Hematopoietic multipotent progenitor cell treated with erythropoietin and hydrocortisone succinate and interleukin-3 and kit ligand, for 8 days (in vitro differentiated cells): ENCODE measurements around the gene DPH7.
"Not testable (repeated sequence)": the region's sequence is repeated elsewhere in the genome, so short reads cannot be mapped to it uniquely, and the experiment has no call there.

Experiments used
- DNase-seq: peaks from one replicate; pipeline ENCODE4 v3.0.0-alpha.2; 2015

DPH7 gene

DNA sequence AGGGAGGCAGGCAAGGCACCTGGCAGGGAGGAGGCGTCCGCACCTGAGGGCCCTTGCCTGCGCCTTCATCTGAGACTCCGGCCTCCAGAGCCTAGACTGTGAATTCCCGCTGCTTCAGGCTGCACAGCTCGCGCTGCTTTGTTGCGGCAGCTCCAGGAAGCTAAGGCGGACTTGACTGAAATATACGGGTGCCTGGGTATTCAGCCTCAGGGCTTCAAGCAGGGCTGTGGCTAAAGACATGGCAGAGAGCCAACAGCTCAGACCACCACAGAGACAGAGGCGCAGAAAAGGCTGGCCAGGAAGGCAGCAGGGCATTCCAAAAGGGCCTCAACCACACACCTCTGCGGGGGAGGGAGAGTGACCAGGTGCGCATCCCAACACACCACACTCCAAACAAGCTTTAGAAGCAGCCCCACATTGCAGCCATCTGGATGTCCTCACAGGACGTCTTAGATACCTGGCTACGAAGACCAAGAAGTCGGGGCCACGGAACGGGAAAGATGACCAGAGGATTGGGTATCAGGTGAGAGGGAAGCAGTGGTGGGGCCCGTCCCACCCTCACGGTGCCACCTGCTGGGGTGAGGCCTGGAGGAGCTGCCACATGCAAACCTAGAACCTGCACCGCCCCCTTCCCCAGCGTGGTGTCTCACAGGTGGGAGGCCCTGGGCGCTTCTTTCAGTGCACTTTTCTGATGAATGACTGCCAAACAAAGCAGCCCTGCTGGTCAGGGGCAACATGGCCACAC is 1.7 kb upstream of the DPH7 start:
- DNase-seq: no peak

DNA sequence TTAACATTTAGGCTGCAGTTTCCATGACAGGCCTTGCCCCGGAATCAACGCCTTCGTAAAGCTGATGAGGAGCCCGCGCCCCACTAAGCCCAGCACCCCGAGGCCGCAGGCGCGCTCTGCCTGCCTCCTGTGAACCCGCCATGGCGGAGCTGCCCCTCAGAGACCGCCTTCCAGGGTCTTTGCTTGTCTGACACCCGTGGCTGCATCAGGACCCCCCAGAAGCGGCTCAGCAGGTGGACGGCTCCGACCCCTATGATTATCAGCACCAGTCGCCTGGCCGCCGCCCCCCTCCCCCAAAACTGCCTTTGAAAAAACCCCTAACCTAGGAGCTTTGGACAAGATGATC is 507 bp upstream of the DPH7 start:
- no peak for DNase-seq

DNA sequence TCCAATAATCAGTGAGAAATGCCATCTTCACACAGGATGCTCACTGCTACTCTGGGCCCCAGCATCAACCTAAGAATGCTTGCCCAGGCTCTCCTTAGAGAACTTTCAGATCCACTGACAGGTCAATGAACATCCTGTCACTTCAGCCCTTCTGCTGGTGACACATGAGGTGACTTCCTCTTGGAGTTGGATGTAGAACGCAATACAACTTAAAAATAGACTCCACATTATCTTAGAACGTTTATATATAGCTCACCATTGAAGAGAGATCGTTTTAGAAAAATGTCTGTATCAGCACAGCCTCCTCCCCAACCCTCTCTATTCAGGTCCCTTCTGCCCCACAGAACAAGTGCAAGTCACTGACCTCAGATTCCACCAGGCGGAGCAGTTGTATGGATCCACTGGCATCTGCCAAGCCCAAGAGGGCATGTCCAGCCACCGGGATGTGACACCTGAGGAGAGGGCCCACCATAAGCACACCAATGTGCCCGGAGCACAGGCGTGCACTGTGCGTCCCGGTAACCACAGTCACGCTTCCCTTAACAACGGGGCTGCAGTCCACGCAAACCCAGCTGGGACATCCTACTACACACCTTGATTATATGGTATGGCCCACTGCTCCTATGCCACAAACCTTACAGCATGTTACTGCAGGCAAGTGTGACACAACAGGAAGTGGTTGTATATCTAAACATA is 2.9 kb downstream of the DPH7 start:
- DNase-seq: no peak

DNA sequence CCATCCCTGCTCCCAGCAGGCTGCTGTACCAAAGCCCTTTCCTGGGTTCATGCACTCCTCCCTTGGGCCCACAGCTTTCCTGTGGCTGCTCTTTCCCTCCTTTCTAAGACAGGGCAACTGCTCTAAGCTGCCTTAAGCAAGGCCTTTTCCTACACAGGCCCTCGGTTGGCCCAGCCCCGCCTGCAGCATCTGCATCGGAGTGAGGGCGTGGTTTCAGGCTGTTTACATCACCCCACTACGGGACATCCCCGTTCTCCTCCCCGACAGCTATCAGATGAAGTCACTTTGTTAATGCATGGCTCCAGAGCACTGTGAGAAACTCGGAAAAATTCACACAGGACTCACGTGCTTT is 3.4 kb downstream of the DPH7 start:
- peak; percentile 61 for DNase-seq

DNA sequence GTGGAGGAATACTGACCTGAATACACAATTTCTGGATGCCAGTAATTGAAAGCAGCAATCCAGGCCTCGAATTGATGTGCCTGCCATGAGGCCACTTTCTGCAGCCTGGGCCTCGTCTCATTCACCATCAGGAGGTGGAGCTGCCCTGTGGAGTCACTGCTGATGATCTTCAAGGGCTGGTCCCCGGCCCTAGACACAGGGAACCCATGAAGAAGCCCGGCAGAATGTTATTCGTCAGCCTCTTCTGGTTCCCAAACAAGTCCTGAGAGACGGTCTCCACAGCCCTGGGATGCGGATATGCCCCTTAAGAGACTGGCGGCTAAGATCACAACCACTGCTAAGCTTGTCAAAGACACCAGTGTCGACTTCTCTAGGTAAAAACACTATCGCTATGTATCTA is 4.5 kb downstream of the DPH7 start:
- no peak for DNase-seq

DNA sequence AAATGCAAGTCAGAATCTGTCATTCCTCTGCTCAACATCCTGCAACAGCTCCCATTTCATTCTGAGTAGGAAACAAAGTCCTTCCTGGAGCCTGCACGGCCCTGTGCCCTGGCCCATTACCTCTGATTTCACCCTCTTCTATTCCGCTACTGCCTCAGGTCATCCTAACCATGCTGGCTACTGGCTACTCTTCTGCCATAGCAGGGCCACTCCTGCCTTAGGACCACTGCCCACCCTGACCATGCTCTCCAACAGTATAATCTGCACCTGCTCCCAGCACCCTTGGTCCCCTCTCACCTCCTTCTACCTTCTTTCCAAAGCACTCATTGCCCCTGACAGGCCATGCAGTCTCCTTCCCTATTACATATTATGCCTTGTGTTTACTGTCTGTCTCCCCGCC is 8.2 kb downstream of the DPH7 start:
- DNase-seq: no peak

DNA sequence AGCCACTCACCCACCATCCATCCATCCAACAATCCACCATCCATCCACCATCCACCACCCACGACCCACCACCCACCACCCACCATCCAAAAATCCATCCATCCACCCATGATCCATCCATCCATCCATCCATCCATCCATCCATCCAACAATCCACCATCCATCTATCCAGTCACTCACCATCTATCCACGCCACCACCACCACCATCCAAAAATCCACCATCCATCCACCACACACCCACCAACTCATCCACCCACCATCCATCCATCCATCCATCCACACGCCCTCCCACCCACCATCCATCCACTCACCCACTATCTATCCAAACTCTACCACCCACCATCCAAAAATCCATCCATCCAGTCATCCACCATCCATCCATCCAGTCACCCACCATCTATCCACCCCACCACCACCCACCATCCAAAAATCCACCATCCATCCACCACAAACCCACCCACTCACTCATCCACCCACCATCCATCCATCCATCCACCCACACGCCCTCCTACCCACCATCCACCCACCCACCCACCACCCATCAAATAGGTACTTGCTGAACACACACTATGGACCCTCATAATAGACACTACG is 9.0 kb downstream of the DPH7 start:
- DNase-seq: no peak

DNA sequence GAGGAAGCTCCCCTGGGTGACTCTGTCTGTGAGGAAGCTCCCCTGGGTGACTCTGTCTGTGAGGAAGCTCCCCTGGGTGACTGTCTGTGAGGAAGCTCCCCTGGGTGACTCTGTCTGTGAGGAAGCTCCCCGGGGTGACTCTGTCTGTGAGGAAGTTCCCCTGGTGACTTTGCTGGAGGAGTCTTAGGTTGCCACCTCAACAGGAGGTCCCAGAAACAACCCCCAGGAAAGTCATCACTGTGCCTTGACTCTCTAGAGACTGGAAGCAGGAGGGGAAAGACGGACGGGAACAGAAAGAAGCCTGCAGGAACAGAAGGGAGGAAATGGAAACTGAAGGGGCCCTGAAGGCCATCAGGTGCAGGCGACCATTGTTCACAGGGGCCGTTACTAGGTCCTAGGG is 10.3 kb downstream of the DPH7 start:
- not testable (repeated sequence) for DNase-seq

DNA sequence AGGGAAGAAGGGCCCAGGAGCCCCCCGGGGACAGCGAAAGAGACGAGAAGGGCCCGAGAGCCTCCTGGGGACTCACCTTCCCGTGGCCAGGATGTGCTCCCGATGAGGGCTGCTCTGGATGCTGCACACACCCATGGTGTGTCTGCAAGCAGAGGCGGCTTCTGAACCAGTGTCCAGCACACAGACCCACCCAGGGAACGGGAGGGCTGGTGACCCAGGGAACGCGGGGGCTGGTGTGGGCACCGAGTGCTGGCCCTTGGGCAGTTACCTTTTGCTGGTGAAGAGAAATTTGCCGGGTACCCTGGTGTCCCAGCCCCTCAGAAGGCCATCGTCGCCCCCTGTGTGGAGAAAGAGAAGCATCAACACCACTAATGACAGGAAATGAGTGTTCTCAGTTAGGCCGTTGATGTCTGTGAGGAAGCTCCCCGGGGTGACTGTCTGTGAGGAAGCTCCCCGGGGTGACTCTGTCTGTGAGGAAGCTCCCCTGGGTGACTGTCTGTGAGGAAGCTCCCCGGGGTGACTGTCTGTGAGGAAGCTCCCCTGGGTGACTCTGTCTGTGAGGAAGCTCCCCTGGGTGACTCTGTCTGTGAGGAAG is 13.8 kb downstream of the DPH7 start:
- DNase-seq: no peak

DNA sequence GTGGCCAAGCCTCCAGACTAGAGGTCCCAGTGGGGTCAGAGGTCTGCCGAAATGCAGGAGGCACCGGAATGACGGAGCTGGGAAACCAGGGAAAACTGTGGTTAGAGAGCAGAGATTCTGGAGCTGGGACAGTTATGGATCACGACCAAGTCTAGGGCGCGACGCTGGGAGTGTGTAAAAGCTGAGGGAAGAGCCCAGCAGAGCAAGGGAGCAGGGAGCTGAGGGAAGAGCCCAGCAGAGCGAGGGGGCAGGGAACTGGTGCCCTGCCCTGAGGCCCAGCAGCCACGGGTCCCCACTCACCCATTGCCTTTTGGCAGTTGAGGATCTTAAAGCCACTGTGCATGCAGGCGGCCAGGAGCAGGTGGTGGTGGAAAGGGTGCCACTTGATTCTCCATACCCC is 14.6 kb downstream of the DPH7 start:
- no peak for DNase-seq

DNA sequence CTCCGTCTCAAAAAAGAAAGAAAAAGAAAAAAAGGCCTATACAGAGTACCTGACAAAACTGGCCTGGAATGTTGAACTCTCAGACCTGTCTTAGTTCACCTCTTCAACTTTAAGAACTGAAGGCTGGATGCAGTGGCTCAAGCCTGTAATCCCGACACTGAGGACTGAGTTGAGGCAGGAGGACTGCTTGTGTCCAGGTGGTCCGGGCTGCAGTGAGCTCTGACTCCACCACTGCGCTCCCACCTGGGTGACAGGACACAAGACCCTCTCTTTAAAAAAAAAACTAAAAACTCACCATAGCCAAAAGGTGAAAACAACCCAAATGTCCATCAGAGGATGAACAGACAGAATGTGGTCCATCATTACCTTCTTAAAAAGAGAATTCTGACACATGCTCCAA is 20.6 kb downstream of the DPH7 start:
- no peak for DNase-seq

DNA sequence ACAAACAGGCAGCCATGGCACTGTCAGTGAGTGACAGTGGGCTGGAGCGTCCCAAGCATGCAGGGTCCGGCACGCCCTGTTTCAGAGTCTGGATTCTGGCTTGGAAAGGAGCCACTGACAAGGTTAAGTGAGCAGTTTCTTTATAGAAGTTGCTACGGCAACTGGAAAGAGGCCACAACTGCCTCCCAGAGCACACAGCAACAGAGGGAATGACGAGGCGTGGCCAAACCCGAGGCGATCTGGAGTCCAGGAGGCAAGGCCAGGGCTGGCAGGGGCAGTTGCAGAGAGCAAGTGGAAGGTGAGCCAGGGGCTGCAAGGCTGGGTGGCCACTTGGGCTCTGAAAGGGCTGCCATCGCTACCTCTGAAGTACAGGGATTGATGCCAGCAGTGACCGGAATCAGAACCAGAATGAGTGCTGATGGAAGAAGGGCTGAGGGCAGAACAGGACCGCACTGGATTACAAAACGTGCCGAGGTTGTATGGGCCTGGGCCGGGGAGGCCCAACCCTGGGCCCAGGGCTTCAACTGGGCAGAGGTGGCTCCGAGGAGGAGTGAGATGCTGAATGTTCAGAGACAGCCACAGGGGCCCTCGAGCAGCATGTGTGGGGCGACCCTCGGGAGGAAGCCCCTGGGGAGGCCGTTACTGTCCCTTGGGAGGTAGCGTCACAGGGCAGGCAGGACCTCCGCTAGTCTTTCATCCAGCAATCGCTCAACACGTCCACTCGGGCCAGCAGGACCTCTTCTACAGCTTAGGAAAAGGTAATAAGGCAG is 22.5 kb downstream of the DPH7 start:
- DNase-seq: no peak

DNA sequence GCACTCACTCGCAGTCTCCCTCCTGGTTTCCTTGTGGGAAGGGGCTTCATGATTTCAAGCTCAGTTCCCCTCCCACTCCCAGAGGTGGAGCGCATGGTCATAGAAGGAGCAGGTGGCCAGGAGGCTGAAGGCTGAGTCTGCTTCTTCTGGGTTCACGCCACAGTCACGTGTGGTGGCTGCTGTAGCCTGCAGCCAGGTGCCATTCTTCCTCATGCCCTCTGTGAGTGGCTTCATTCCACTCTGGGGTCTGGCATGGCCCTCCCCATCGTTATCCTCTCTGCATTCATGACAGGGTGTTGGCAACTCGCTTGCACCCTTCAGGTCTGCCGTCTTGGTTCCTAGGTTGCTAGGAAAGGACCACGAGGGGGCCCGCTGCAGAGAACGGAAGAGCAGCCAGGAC is 23.5 kb downstream of the DPH7 start:
- no peak for DNase-seq

DNA sequence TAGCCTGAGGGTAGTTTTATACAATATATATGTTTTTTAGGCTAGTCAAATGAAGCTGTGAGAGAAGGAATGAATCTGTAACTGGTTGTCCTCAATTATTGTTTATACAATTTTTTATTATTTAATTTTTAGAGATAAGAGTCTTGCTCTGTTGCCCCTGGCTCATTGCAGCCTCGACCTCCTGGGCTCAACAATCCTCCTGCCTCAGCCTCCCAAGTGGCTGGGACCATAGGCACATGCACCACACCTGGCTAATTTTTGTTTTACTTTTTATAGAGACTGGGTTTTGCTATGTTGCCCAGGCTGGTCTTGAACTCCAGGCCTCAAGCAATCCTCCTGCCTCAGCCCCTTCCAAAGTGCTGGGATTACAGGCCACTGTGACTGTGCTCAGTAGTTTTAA is 24.4 kb downstream of the DPH7 start:
- no peak for DNase-seq

DNA sequence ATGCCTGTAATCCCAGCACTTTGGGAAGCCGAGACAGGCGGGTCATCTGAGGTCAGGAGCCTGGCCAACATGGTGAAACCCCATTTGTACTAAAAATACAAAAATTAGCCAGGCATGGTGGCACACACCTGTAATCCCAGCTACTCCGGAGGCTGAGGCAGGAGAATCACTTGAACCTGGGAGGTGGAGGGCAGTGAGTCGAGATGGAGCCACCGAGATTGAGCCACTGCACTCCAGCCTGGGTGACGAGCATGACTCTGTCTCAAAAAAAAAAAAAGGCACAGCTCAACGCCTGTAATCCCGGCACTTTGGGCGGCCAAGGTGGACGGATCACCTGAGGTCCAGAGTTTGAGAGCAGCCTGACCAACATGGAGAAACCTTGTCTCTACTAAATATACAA is 25.1 kb downstream of the DPH7 start:
- DNase-seq: not testable (repeated sequence)

DNA sequence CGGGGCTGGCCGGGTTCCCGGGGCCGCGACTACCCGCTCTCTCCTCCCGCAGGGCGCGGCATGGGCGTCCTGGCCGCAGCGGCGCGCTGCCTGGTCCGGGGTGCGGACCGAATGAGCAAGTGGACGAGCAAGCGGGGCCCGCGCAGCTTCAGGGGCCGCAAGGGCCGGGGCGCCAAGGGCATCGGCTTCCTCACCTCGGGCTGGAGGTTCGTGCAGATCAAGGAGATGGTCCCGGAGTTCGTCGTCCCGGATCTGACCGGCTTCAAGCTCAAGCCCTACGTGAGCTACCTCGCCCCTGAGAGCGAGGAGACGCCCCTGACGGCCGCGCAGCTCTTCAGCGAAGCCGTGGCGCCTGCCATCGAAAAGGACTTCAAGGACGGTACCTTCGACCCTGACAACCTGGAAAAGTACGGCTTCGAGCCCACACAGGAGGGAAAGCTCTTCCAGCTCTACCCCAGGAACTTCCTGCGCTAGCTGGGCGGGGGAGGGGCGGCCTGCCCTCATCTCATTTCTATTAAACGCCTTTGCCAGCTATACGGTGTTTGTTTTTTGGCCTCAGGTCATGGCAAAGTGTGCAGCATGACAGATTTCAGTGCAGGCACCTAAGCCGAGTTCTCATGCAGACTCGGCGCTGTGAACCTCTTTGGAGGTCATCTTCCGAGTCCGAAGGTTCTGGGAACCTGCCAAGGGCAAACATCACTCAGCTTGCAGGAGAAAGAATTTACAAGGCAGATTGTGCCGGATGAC is 26.5 kb downstream of the DPH7 start:
- DNase-seq: peak; percentile 53

DNA sequence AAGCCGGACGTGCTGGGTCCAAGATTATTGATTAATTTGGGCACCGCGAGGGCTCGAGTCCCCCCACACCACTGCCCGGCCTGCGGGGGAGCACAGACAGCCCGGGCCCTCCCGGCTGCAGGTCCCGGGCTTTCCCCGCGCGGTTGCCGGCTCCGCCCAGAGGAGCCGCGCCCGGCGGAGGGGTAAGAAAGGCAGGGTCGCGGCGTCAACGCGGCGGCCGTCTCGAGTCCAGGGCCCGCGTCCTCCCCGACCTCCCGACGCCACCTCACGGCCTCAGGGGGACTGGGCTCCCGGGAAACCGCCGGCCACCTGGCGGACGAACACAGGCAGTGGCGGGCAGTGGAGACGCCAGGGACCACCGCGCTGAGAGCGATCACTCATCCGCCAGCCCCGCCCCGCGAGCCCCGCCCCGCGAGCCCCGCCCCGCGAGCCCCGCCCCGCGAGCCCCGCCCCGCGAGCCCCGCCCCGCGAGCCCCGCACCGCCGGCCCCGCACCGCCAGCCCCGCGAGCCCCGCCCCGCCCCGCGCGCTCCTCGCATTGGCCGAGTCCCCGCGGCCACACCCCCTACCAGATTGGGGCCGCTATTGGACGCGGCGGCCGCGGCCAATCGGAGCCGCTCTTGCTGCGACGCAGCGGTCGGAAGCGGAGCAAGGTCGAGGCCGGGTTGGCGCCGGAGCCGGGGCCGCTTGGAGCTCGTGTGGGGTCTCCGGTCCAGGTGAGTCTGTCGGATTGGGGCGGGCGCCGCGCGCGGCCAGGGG is 27.3 kb downstream of the DPH7 start, which contains the start of gene MRPL41:
TSS of gene MRPL41 (plus strand) at position 616 of the 758 bp plus-strand sequence. CDS start 203 bp downstream, outside the sequence.
- peak; percentile 86 for DNase-seq

DNA sequence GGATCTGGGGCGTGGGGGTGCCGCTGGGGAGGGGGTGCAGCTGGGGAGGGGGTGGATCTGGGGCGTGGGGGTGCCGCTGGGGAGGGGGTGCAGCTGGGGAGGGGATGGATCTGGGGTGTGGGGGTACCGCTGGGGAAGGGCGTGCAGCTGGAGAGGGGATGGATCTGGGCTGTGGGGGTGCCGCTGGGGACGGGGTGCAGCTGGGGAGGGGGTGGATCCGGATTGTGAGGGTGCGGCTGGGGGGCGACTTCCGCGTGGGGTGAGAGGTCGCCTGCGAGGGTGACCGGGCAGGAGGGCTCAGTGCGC is 27.8 kb downstream of the DPH7 start:
- not testable (repeated sequence) for DNase-seq

DNA sequence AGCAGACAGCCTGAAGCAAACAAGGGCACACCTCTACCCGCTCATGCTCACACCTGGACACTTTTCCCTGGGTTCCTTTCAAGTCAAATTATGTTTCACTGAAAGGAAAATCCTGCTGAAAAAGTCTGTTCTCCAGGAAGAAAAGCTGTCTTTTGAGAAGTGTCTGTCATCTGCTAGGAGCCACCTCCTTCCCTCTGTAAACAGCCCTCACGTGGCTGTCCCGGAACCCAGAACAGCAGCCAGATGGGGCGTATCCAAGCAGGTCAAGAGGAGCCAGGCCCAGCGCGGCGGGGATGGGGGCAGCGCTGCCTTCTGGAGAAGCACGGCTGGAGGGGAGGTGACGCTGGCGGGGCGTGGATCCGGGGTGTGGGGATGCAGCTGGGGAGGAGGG is 28.5 kb downstream of the DPH7 start, which contains the start of gene PNPLA7:
TSS of gene PNPLA7 (minus strand) at position 172 of the 391 bp plus-strand sequence. CDS start 205 bp downstream, outside the sequence.
- DNase-seq: peak; percentile 84

DNA sequence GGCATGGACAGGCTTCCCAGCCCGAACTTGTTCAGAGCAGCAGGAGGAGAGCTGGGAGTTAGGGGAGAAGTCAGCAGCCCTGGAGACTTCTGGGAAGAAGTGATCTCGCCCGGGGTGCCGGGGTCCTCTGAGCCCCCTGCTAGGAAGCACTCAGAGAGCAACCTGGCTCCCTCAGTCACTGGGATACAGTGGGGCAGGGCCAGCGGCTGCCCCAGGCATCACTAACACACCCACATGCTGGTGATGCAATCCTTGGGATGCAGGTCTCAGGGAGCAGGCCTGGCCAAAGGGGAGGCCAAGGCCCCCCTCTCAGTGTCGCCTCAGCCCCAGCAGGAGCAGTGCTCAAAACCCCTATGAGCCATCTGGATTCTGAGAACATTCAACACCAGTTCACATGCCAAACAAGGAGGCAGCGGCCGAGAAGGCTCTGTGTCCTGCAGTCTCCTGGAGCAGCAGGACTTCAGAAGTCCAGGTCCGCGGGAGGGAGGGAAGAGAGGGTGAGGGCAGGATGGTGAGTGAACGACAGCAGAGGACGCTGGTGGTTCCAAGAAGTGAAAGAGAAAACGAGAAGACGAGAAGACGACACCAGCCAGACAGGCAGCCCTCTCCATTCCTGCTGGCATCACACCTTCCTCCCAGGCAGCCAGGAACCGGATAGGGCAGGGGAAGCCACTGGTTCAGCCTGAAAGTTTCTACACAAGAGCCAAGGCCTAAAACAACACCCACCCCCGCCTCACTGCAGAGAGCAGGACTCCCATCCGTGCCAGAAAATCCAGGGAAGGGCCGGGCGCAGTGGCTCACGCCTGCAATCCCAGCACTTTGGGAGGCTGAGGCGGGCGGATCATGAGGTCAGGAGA is 30.8 kb downstream of the DPH7 start:
- no peak for DNase-seq

DNA sequence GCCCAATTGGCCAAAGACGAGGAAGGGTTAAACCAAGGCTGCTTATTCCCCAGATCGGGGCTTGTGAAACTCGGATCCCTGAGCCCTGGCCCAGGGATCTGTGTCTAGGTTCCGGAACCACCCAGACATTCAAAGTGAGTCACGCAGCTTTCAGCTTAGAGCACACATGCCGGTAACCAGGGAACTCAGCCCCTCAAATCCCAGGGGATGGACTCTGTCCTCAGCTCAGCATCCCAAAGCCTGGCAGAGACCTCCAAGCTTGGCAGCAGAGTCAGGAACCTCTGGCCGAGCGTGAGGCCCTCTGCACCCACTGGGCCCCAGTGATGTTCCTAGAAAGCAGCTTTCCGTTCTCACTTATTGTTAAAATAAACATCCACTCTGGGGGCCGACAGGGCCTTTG is 33.6 kb downstream of the DPH7 start:
- no peak for DNase-seq
